ENCODE data around the gene IL2RA.

Gene IL2RA

DNA sequence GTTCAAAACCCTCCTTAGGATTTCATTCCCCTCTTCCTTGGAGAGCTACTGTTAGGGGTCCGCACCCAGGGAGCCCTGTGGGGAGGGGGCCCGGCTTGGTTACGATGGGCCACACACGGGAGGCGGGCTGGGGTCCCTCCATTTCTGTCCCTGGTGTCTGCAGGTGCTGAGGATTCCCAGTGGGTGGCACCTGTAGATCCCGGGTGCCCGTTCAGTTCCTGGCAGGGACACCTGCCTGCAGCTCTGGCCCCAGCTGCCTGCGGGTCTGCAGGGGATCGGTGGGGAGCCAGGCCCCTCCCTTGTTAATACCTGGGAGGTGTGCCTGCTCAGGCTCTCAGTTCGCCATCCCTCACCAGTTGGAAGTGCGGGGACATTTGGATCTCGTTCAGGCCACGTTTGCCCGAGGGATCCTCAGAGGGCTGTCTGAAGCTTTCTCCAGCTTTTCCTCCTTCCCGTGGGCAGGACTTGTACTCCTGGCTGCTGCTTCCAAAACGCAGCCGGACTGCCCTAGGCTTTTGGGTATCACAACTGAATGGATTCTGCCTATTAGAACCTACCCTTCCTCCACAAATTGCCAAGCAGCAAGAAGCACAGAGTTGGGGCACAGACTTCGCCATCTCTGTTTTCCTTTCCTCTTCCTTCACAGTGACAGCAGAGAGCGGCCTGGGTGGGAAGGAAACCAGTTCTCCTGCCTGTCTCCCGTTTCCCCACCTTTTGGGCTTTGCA, 62.6 kb downstream of the IL2RA start:
- no peak for DNase-seq (ENCODE audit: low read depth)
- no peak overlapping the region for H3K4me3 ChIP-seq (ENCODE audit: low read depth, low read length)

DNA sequence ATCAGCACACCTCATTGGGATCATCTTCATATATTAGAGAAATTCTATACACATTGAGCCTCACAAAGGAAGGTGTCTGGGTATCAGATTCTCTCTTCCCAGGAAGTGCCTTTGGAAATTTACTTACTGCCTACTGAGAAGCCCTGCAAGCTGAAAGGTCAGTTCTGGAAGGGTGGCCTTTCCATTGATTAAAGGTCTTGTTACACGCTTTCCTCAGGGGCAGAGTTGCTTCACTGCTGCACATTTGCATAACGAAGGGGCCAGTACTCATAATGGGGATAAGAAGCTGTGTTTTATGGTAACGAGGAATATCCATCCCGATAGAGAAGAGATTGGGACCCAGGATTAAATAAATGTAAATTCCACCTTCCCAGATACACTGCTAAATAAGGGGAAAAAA, 65.5 kb downstream of the IL2RA start:
- DNase-seq (ENCODE audit: low read depth) = no peak
- no peak overlapping the region for H3K4me3 ChIP-seq (ENCODE audit: low read depth, low read length)

DNA sequence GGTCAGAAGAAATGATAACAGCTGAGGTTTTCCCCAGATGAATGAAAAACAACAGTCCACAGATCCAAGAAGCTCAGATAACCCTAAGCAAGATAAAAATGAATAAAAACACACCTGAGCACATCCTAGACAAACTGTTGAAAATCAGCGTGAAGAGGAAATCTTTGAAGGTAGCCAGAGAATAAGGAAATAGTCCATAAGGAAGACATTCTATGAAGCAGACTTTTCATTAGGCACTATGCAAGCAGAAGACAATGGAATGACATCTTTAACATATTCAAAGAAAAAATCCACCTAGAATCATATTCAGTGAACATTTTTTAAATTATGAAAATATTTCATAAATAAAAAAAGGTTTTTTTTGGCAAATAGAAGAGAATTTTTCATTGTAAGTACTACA, 69.8 kb downstream of the IL2RA start:
- no peak overlapping the region for H3K4me3 ChIP-seq (ENCODE audit: low read depth, low read length)
- DNase-seq (ENCODE audit: low read depth) = no peak

GRCh38 chr10:5991708-5992107, 70.5 kb downstream of the IL2RA start:
- no peak for DNase-seq (ENCODE audit: low read depth)
- no peak overlapping the region for H3K4me3 ChIP-seq (ENCODE audit: low read depth, low read length)

DNA sequence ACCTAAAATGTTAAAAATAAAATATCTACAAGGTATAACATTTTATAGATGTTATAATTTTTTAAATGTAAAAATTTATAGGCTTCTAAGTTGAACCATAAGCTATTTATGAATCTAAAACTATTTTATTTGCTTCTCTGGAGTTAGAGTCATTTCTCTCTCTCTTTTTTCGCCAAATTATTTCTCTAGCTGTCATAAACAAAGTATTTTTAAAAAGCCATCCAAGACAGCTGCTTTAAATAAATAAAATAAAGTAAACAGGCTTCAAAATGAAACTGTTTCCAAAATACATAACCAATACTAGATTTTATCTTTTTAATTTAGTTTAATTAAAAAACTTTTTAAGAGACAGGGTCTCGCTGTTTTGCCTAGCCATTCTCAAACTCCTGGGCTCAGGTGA, 72.4 kb downstream of the IL2RA start:
- no peak for DNase-seq (ENCODE audit: low read depth)
- no peak overlapping the region for H3K4me3 ChIP-seq (ENCODE audit: low read depth, low read length)

GRCh38 chr10:5988336-5988920, 73.7 kb downstream of the IL2RA start:
- no peak for DNase-seq (ENCODE audit: low read depth)
- no peak overlapping the region for H3K4me3 ChIP-seq (ENCODE audit: low read depth, low read length)

DNA sequence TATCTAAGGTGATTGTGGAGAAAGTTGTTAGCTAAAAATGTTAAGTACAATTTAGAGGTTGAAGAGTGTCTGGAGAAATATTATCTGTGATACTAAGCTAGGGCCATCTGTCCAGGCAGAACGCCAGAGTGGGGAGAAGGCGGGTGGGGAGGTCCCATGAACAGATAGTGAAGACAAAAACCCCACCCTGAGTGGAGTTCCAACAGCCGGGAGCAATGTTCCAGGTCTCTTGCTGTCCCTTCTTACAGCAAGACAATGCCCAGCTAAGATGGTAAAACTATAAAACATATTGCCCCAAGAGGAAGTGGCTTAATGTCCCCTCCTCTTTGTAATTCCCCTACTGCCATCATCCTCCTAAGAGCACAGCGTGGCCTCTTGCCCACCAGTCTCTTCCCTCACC, 74.4 kb downstream of the IL2RA start:
- DNase-seq (ENCODE audit: low read depth) = no peak
- H3K4me3 ChIP-seq (ENCODE audit: low read depth, low read length) = no peak overlapping the region

DNA sequence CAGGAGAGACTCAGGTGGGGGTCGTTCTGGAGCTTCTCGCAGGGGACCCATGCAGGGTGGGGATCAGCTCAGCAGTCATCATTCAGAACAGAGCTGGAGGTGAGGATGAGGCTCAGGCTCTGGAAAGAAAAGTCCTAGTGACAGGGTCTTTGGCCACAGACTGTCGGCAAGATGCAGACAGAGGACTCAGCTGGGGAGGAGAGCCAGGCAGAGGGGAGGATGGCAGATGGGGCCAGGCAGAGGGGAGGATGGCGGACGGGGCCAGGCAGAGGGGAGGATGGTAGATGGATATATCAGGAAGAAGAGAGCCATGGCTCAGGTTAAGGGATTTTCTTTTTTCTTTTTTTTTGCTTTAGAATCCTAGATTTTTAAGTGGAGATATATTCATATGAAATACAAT, 77.1 kb downstream of the IL2RA start:
- no peak overlapping the region for H3K4me3 ChIP-seq (ENCODE audit: low read depth, low read length)
- DNase-seq (ENCODE audit: low read depth) = no peak

DNA sequence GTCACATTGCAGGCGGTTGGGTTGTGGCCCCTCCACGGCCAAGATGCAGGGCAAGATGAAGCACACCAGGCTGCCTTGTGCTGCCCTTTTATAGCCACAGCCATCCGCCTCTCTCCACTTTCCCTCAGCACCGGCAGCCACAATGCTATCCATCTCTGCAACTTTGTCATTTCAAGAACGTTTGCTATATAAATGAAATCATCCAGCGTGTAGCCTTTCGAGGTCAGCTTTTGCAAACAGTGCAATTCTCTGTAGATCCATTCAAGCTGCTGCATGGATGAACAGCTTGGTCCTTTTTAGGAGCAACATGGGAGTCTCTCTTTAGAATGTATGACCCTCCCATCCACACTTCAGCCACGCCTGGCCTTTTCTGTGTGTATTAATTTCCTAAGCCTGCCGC, 78.4 kb downstream of the IL2RA start:
- H3K4me3 ChIP-seq (ENCODE audit: low read depth, low read length) = no peak overlapping the region
- DNase-seq (ENCODE audit: low read depth) = no peak

DNA sequence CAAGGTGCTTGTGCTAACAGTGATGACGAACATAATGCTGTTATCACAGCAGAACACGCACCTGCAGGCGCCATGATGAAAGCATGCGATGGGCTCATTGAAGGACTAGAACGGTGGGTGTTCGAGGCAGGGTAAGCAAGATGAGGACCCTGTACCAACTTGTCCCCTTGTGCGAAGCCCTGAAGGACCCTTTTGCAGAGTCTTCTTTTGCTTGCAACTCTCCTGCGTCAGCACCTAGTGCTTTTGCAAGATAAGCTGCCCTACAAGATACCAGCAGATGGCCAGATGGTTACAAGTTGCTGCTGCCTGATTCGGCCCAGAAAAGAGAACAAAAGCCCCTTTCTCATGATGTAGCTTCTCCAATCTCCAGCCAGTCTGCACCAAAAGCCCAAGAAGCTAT, 80.6 kb downstream of the IL2RA start:
- H3K4me3 ChIP-seq (ENCODE audit: low read depth, low read length) = no peak overlapping the region

DNA sequence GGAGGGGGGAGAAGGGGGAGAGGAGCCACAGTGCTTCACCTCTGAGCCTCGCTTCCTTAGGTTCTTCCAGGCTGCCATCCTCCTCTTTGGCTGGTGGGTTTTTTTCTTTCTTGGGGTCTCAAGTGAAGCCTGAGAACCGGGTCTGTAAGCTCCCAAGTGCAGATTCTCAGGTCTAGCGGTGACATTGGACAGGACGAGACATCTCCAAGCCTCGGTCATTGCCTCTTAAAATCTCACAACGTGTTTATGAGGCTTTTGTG, 84.0 kb downstream of the IL2RA start:
- H3K4me3 ChIP-seq (ENCODE audit: low read depth, low read length) = peak overlapping the region; percentile 86
- no peak for DNase-seq (ENCODE audit: low read depth)

More for the DNA sequence above, 80.6 kb downstream of the IL2RA start:
- DNase-seq (ENCODE audit: low read depth) = no peak

DNA sequence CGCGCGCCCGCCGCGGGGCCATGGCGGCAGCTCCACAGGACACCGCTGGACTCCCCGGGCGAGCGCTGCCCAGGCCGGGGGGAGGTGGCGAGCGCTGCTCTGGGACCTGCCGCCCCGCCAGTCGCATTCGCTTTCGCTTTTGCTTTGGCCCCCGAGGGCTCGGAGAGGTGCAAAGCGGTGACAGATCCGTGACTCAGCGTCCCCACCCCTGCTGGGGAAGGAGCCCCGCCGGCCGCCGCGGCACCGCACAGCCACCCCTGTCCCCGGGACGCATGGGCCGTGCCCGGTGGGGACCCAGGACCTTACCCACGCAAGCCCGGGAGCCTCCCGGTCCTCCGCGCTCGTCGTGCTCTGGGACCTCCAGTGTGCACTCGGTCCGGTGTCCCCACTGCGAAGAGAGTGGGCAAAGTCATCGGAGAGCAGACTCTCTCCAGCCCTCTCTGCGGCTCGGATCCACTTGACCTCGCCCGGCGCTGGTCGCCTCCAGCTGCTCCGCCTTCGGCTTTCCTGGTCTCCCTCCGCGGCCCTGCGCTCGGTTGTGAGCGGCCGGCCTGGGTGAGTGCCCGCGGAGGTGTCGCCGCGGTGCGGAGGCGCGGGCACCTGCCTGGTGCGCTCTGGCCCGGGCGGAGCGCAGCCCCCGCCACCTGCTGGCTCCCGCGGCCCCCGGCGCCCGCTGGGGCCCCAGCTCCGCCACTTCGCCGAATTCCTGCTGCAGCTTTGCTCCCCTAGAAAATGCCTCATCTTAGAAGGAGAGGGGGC, 84.5 kb downstream of the IL2RA start, which contains the start of gene IL15RA:
Gene IL15RA (minus strand): TSS at position 73 of the 759 bp plus-strand sequence. CDS start 51 bp downstream, at position 22.
- DNase-seq (ENCODE audit: low read depth) = no peak

GRCh38 chr10:5976512-5977470, 85.4 kb downstream of the IL2RA start:
- no peak for DNase-seq (ENCODE audit: low read depth)
- H3K4me3 ChIP-seq (ENCODE audit: low read depth, low read length) = peak overlapping the region; percentile 86

More for the DNA sequence above, 84.5 kb downstream of the IL2RA start, which contains the start of gene IL15RA:
- H3K4me3 ChIP-seq (ENCODE audit: low read depth, low read length) = peak within 1 kb of the TSS; percentile 86

DNA sequence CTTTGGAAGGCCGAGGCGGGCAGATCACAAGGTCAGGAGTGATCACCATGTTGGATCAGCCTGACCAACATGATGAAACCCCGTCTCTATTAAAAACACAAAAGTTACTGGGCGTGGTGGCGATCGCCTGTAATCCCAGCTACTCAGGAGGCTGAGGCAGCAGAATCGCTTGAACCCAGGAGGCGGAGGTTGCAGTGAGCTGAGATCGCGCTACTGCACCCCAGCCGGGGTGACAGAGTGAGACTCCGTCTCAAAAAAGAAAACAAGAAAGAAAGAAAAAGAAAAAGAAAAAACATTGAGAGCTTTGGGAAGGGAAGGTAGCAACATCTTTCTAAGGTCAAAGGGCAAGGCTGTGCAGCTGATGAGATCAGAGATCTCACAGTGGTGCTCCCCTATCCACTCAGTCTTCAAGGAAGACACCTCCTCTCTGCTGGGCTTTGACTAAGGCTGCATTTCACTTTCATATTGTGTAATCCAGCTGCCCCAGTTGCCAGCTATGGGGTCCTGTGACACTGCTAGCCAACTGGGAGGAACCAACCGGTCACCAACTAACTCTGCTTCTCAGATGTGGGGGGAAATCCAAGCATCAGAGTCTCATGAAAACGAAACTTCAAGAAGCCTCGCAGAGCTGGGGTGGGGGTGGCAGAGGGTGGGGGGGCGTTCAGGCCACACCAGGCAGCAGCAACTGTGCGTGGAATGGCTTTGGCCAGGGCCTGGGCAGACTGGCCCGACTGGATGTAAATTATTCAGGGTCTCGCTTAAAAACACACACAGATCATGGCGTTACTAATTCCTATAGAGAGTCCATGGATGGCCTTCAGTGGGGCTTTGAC, 86.3 kb downstream of the IL2RA start:
- DNase-seq (ENCODE audit: low read depth) = no peak

DNA sequence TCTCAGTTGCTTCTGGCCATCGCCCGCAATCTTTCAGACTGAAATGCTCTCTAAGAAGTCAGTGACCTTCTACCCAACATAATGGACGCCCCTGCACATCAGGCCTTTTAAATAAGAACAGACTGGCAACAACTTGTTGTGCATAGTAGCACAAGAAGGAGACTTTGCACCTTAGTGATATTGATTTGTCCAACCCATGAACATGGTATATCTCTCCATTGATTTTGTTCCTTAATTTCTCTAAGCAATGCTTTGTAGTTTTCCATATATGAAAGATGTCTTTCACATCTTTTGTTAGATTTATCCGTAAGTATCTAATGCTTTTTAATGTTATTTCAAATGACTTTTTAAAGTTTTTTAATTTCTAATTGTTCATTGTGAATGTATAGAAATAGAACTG, 89.1 kb downstream of the IL2RA start:
- H3K4me3 ChIP-seq (ENCODE audit: low read depth, low read length) = no peak overlapping the region
- DNase-seq (ENCODE audit: low read depth) = no peak

More for the DNA sequence above, 86.3 kb downstream of the IL2RA start:
- no peak overlapping the region for H3K4me3 ChIP-seq (ENCODE audit: low read depth, low read length)

- no peak overlapping the region for H3K4me3 ChIP-seq (ENCODE audit: low read depth, low read length)
- no peak for DNase-seq (ENCODE audit: low read depth)
Observed at GRCh38 chr10:5971886-5972285, 90.3 kb downstream of the IL2RA start.

GRCh38 chr10:5971315-5971832, 90.8 kb downstream of the IL2RA start:
- DNase-seq (ENCODE audit: low read depth) = no peak

DNA sequence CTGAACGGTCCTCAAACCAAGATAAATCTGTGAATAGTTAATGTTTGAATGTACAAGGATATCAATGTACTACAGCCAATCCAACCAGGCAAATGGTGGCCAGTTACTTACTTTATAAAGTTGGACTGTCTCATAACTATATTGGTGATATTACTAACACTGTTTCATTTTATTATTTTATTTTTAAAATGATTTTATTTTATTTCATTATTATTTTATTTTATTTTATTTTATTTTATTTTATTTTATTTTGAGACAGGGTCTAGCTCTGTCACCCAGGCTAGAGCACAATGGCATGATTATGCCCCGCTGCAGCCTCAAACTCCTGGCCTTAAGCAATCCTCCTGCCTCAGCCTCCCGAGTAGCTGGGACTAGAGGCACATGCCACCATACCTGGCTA, 91.6 kb downstream of the IL2RA start:
- no peak overlapping the region for H3K4me3 ChIP-seq (ENCODE audit: low read depth, low read length)
- no peak for DNase-seq (ENCODE audit: low read depth)

More at GRCh38 chr10:5971315-5971832, 90.8 kb downstream of the IL2RA start:
- no peak overlapping the region for H3K4me3 ChIP-seq (ENCODE audit: low read depth, low read length)

DNA sequence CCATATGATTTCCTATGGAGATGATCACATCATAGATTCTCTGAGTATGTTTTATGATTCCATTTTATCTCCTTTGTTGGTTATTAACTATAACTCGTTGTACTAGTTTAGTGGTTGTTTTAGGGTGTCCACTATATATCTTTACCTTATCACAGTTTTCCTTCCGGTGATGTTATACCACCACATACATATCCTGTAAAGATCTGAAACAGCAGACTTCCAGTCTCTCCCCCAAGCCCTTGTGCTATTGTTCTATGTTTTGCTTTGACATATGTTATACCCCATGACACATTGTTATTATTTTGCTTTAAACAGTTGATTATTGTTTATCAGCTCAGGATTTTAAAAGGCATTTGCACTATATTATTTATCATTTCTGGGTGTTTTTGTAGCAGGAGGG, 92.1 kb downstream of the IL2RA start:
- no peak for DNase-seq (ENCODE audit: low read depth)
- H3K4me3 ChIP-seq (ENCODE audit: low read depth, low read length) = no peak overlapping the region

All from skeletal muscle cell (primary cell).